ENCODE results near the gene TMSB10.

DNA sequence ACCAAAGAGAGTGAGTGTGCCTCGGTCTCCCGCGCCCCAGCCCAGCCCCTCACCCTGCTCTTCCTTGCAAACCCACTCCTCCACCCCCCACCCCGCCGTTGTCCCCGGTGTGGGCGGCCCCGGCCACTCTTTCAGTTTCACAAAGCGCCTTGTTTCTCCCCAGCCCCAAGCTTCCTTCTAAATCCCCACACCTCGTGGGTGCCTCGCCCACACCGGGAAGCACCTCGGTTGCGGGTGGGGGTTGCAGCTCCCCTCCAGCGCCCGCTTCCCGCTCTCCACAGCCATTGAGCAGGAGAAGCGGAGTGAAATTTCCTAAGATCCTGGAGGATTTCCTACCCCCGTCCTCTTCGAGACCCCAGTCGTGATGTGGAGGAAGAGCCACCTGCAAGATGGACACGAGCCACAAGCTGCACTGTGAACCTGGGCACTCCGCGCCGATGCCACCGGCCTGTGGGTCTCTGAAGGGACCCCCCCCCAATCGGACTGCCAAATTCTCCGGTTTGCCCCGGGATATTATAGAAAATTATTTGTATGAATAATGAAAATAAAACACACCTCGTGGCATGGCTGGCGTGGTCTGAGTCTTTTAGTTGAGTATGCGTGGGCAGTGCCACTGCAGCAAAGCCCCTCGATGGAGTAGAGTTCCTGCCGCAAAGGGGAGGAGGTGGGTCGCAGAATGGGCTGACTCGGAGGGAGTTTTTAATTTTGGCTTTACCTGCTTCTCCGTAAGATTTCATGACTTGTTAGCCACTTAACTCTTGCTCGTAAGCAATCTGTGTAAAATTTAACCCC, 848 bp downstream of the TMSB10 start:
- TF ChIP-seq GATA2 (IDR thresholded peaks at IDR 0.05; ENCODE audit: low read depth, low read length) = no peak
- no peak for TF ChIP-seq GATA3 (IDR thresholded peaks at IDR 0.05; ENCODE audit: low read depth, low read length)

All from SH-SY5Y (cell line).